SK-N-SH treated with all-trans-retinoic acid at 6 μM for 48 hours (cell line): Measurements from ENCODE around the gene PLEKHM3.

Experiments
- ESRRG ChIP-seq: fragments of 250-450 bp; sonication (Bioruptor Pico); IDR thresholded peaks from 2 replicates; pipeline ENCODE4 v1.6.1; 2021; ENCODE audit warnings: mild to moderate bottlenecking
- RARB ChIP-seq: fragments of 250-450 bp; sonication (Bioruptor Pico); IDR thresholded peaks from 2 replicates; pipeline ENCODE4 v1.8.0; 2021; ENCODE audit warnings: mild to moderate bottlenecking, moderate library complexity
- ZC3H10 ChIP-seq: fragments of 250-450 bp; sonication (Bioruptor Pico); IDR thresholded peaks from 2 replicates; pipeline ENCODE4 v1.5.1; 2021; ENCODE audit warnings: mild to moderate bottlenecking, moderate library complexity
- TF ChIP-seq, protein P1 (sequence below): fragments of 250-450 bp; sonication (Bioruptor Pico); IDR thresholded peaks from 2 replicates; pipeline ENCODE4 v1.8.0; 2020; ENCODE audit warnings: mild to moderate bottlenecking, moderate library complexity, borderline replicate concordance

DNA sequence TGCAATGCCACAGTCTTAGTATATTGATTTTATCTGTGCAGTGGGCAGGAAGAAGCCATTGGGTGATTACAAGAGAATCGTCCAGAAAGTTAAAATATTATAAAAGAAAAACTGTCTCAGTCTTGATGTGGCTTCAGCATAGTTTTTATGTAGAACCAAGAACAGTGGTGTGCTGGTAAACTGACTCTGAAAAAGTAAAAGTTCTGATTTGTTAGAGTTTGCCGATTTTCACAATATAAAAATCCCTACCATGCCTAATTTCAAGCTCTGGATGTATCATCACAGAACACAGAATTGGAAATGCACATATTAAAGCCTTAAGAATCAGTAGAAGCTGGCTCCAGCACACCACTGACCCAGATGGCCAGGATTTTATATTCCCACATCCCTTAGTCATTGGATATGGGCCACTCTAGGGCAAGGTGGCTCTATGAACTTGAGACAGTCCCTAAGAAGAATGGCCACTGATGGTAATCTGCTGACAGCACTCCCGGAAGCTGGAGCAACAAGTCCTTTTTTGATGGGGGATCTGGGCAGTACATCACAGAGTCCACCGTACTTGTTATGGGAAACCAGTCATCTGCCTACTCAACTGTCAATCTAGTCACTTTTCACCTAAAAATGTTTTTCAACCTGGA lies 9.3 kb upstream of the PLEKHM3 start:
- no peak for TF ChIP-seq ESRRG (CRISPR knock-in tag)
- TF ChIP-seq RARB (CRISPR knock-in tag) = no peak
- TF ChIP-seq ZC3H10 (CRISPR knock-in tag) = no peak
- TF ChIP-seq, protein P1, sequence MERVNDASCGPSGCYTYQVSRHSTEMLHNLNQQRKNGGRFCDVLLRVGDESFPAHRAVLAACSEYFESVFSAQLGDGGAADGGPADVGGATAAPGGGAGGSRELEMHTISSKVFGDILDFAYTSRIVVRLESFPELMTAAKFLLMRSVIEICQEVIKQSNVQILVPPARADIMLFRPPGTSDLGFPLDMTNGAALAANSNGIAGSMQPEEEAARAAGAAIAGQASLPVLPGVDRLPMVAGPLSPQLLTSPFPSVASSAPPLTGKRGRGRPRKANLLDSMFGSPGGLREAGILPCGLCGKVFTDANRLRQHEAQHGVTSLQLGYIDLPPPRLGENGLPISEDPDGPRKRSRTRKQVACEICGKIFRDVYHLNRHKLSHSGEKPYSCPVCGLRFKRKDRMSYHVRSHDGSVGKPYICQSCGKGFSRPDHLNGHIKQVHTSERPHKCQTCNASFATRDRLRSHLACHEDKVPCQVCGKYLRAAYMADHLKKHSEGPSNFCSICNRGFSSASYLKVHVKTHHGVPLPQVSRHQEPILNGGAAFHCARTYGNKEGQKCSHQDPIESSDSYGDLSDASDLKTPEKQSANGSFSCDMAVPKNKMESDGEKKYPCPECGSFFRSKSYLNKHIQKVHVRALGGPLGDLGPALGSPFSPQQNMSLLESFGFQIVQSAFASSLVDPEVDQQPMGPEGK (CRISPR knock-in tag) = no peak
